GM12878 (cell line): Measurements from ENCODE around the gene ABCC11. TPM values are rescaled to one million over a fixed set of nuclear protein-coding genes. Genes with fewer than 3 reads are reported as not detected.

Experiments
- ATAC-seq: fragments of 200-7000 bp; cut with Tn5 transposase; 3 replicates; pipeline ENCODE4 v1.9.1; 2020; ENCODE audit warnings: mild to moderate bottlenecking, moderate library complexity
- BruUV-seq: library from RNA; stranded (reverse); fragments of 400-500 nt; replicated peaks from 2 replicates; lab custom pipeline; 2021; lab: Mats Ljungman, UMichigan
- CTCF ChIA-PET: fragments of 300-600 bp; sonication (Branson Sonifier 250); formaldehyde crosslinking; extraction: SDS; loops from one replicate; lab custom pipeline; 2021; ENCODE audit warnings: inconsistent platforms; lab: Yijun Ruan, JAX
- POLR2A ChIA-PET: fragments of 350-600 bp; formaldehyde crosslinking; extraction: SDS; loops from one replicate; lab custom pipeline; 2021; ENCODE audit warnings: inconsistent platforms; lab: Charles Lee
- RAD21 ChIA-PET: fragments of 300-600 bp; sonication (Branson Sonifier 250); formaldehyde crosslinking; loops from one replicate; lab custom pipeline; 2023; ENCODE audit warnings: antibody characterized with exemption; ENCODE audit not compliant: unreplicated experiment; lab: Charles Lee
- SMC1A ChIA-PET: fragments of 300-600 bp; sonication (Branson Sonifier 250); formaldehyde crosslinking; loops from one replicate; lab custom pipeline; 2023; ENCODE audit not compliant: unreplicated experiment, uncharacterized antibody; lab: Charles Lee
- DNase-seq: peaks from one replicate; pipeline ENCODE4 v3.0.0-alpha.2; 2011; ENCODE audit warnings: low read depth, low spot score
- FAIRE-seq: peaks from 3 replicates; lab custom pipeline; 2011; peaks lifted over from hg19 to GRCh38; lab: Jason Lieb, UNC
- H2AFZ ChIP-seq: 2 replicates; pipeline ENCODE4 v1.6.0; 2011; ENCODE audit warnings: low read depth, low read length, control low read depth; ENCODE audit not compliant: control insufficient read depth
- H3K27ac ChIP-seq: 2 replicates; pipeline ENCODE4 v1.5.1; 2011; ENCODE audit warnings: control low read depth; ENCODE audit not compliant: control insufficient read depth, insufficient read depth
- H3K27me3 ChIP-seq, 2 experiments: replicated peaks in 1 of 2; 2 replicates each; pipeline versions ENCODE4 v1.6.0 to v1.6.1; 2011; ENCODE audit warnings: low read length in 1 of 2; ENCODE audit not compliant: control insufficient read depth in 2 of 2, insufficient read depth in 2 of 2
- H3K36me3 ChIP-seq, 2 experiments: 2 replicates each; pipeline ENCODE4 v1.5.1; 2011; ENCODE audit warnings: low read length in 1 of 2; ENCODE audit not compliant: control insufficient read depth in 2 of 2, insufficient read depth in 2 of 2
- H3K4me1 ChIP-seq: 2 replicates; pipeline ENCODE4 v1.6.1; 2011; ENCODE audit warnings: mild to moderate bottlenecking, low read length, moderate library complexity, mixed read lengths; ENCODE audit not compliant: control insufficient read depth, insufficient read depth
- H3K4me2 ChIP-seq: 2 replicates; pipeline ENCODE4 v1.6.0; 2011; ENCODE audit warnings: control low read depth; ENCODE audit not compliant: control insufficient read depth, insufficient read depth
- H3K4me3 ChIP-seq: fragments of 200-600 bp; sonication (generic); 2 replicates; pipeline ENCODE4 v1.5.1; 2016
- H3K79me2 ChIP-seq: 2 replicates; pipeline ENCODE4 v1.6.0; 2011; ENCODE audit warnings: low read length; ENCODE audit not compliant: control insufficient read depth, insufficient read depth
- H3K9ac ChIP-seq: 2 replicates; pipeline ENCODE4 v1.8.0; 2011; ENCODE audit warnings: low read length, control low read depth, mixed read lengths; ENCODE audit not compliant: control insufficient read depth, insufficient read depth
- H3K9me3 ChIP-seq: replicated peaks from 3 replicates; pipeline ENCODE4 v1.5.1; 2011; ENCODE audit warnings: mild to moderate bottlenecking, low read length; ENCODE audit not compliant: control insufficient read depth, insufficient read depth
- H4K20me1 ChIP-seq: 2 replicates; pipeline ENCODE4 v1.6.0; 2011; ENCODE audit not compliant: control insufficient read depth, insufficient read depth
- ATF3 ChIP-seq: IDR thresholded peaks from 2 replicates; pipeline ENCODE4 v1.6.1; 2011; ENCODE audit warnings: low read depth, mild to moderate bottlenecking, low read length, moderate library complexity, borderline replicate concordance; ENCODE audit errors: extremely low read depth
- CHD2 ChIP-seq: IDR thresholded peaks from 2 replicates; pipeline ENCODE4 v1.6.1; 2011; ENCODE audit warnings: low read depth, low read length, improper control_type of control experiment, borderline replicate concordance
- ESRRA ChIP-seq: IDR thresholded peaks from 2 replicates; pipeline ENCODE4 v1.6.1; 2012; ENCODE audit warnings: mild to moderate bottlenecking, low read length, improper control_type of control experiment
- HDAC2 ChIP-seq: fragments of 200-600 bp; sonication (generic); IDR thresholded peaks from 2 replicates; pipeline ENCODE4 v1.6.1; 2017
- IRF3 ChIP-seq: fragments of 450-650 bp; IDR thresholded peaks from 2 replicates; pipeline ENCODE4 v1.6.1; 2014; ENCODE audit warnings: mild to moderate bottlenecking
- KAT2A ChIP-seq: conservative IDR thresholded peaks from 2 replicates; pipeline ENCODE4 v1.6.1; 2011; ENCODE audit warnings: low read depth, low read length; ENCODE audit not compliant: control insufficient read depth
- MYB ChIP-seq: fragments of 150-350 bp; IDR thresholded peaks from 2 replicates; pipeline ENCODE4 v1.6.1; 2014; ENCODE audit warnings: mild to moderate bottlenecking, low read depth, low read length, borderline replicate concordance
- NBN ChIP-seq: fragments of 450-650 bp; IDR thresholded peaks from 2 replicates; pipeline ENCODE4 v1.6.1; 2016
- NR2F1 ChIP-seq: fragments of 450-650 bp; conservative IDR thresholded peaks from 2 replicates; pipeline ENCODE4 v1.6.1; 2017; ENCODE audit warnings: mild to moderate bottlenecking
- POU2F2 ChIP-seq: IDR thresholded peaks from 3 replicates; pipeline ENCODE4 v1.6.1; 2011; ENCODE audit warnings: low read depth, mild to moderate bottlenecking, low read length, borderline replicate concordance
- ZBTB11 ChIP-seq: fragments of 450-650 bp; formaldehyde crosslinking; IDR thresholded peaks from 2 replicates; pipeline ENCODE4 v1.5.0; 2022; ENCODE audit warnings: mild to moderate bottlenecking, missing genetic modification characterization
- WGBS: methylation state at CpG from one replicate; pipeline ENCODE4 v1.1.6; 2016; ENCODE audit warnings: low lambda C conversion rate; ENCODE audit not compliant: insufficient replicate concordance, insufficient coverage; ENCODE audit errors: missing lambda C conversion rate; 5-methylcytosine and 5-hydroxymethylcytosine counted together
- in situ Hi-C: fragments of 300-500 bp; cut with MboI; formaldehyde crosslinking; loops from 9 replicates; pipeline ENCODE4 v1.14.3; 2018; ENCODE audit warnings: mixed read lengths
- intact Hi-C: fragments of 100-400 bp; cut with micrococcal nuclease; formaldehyde crosslinking; loops from one replicate; pipeline ENCODE4 v1.14.2; 2022; ENCODE audit not compliant: unreplicated experiment
- polyA plus RNA-seq, 11 experiments: library from polyadenylated mRNA; depleted of rRNA in 4 of 11; unstranded in 6 of 11; stranded (reverse) in 5 of 11; fragments of >200 nt; fragmentation: Nextera tagmentation in 4 of 11; fragmentation: Illumina TruSeq in 1 of 11; extraction: Ambion mirVana in 4 of 11; extraction: Trizol in 1 of 11; gene quantifications; 1 replicate in 1 of 11; 2 replicates in 10 of 11; pipeline versions ENCODE4 v1.2.1 to v1.2.3, GENCODE V29; 2011 to 2016; ENCODE audit warnings: inconsistent platforms in 2 of 11, missing spikeins in 2 of 11, low read depth in 1 of 11
- total RNA-seq, 4 experiments: library from RNA; depleted of rRNA in 3 of 4; stranded (reverse); fragments of >200 nt in 3 of 4; fragmentation: Illumina TruSeq in 1 of 4; extraction: Trizol in 1 of 4; gene quantifications; 2 replicates each; pipeline versions ENCODE4 v1.2.1 to v1.2.3, GENCODE V29; 2013 to 2021

ABCC11 gene
- total and polyA plus RNA-seq, 10 of the 15 experiments (the other 5 are each of a cell fraction or from before 2014, with no cell fraction given) = 0.04 to 0.20 (median 0.10) TPM; not detected in 6

GRCh38 chr16:48218473-48218872 lies 28.9 kb downstream of the ABCC11 start:
- H3K27me3 ChIP-seq = peaks cover 0 to under 1% of the 10 kb centered on the region in 2 experiments; a peak in 1 of 4 replicates
- no peak overlapping the region for H3K27ac ChIP-seq
- POLR2A ChIA-PET = no interaction called here
- no peaks in the 10 kb centered on the region for H3K79me2 ChIP-seq
- WGBS = 63% methylated on average over 3 of the region's 3 CpGs
- CTCF ChIA-PET = interaction anchor here (0.7 kb wide), 1 partner anchor 412 kb away, joined by 3 read pairs; no protein-coding TSS in a partner anchor
- intact Hi-C loops (no loop called here), in situ Hi-C loops (no loop called here)
- BruUV-seq = no TSS peak
- no peaks in the 10 kb centered on the region for H3K4me1 ChIP-seq
- RAD21 ChIA-PET = no interaction called here
- H3K4me3 ChIP-seq = no peak overlapping the region
- no peaks in the 10 kb centered on the region for H3K36me3 ChIP-seq
- DNase-seq (no peak), FAIRE-seq (no peak), ATAC-seq (no peak)
- SMC1A ChIA-PET = no interaction called here
- TF ChIP-seq KAT2A (no peak), ESRRA (no peak), ZBTB11 (CRISPR knock-in tag) (no peak), NBN (no peak), NR2F1 (no peak), IRF3 (no peak), POU2F2 (no peak), MYB (no peak), ATF3 (no peak), CHD2 (no peak), HDAC2 (no peak)
- no peak overlapping the region for H2AFZ ChIP-seq
- no peaks in the 10 kb centered on the region for H3K9me3 ChIP-seq
- H3K9ac ChIP-seq = no peak overlapping the region
- no peak overlapping the region for H3K4me2 ChIP-seq
- no peaks in the 10 kb centered on the region for H4K20me1 ChIP-seq
